ENCODE data around the gene ZNF608.

- TF ChIP-seq CTCF (conservative IDR thresholded peaks at IDR 0.05; ENCODE audit: low read depth, low read length): no peak
- TF ChIP-seq EZH2 (IDR thresholded peaks at IDR 0.05; ENCODE audit: borderline replicate concordance, low read depth, low read length, poor library complexity, severe bottlenecking): no peak
Measured at GRCh38 chr5:124696898-124697297, 49.5 kb downstream of the ZNF608 start.

Data from A673 (cell line).